H1 (cell line): ENCODE results near the gene DPM2. TPM values are rescaled to one million over a fixed set of nuclear protein-coding genes. Genes with fewer than 3 reads are reported as not detected.

Experiments
- CTCF ChIA-PET: fragments of 300-600 bp; sonication (Branson Sonifier 250); formaldehyde crosslinking; loops from one replicate; lab custom pipeline; 2021; ENCODE audit not compliant: partially characterized antibody; lab: Charles Lee
- POLR2A ChIA-PET: fragments of 300-600 bp; sonication (Branson Sonifier 250); formaldehyde crosslinking; loops from one replicate; lab custom pipeline; 2021; ENCODE audit warnings: inconsistent platforms; ENCODE audit not compliant: partially characterized antibody; lab: Charles Lee
- DNase-seq, 2 experiments: peaks; one replicate each; pipeline versions ENCODE4 v3.0.0 to v3.0.0-alpha.2; 2010 to 2022; ENCODE audit warnings: low spot score in 2 of 2, low read depth in 1 of 2, mixed read lengths in 1 of 2
- FAIRE-seq: peaks from 2 replicates; lab custom pipeline; 2011; peaks lifted over from hg19 to GRCh38; lab: Jason Lieb, UNC
- H2AFZ ChIP-seq: 2 replicates; pipeline ENCODE4 v1.8.1; 2012; ENCODE audit warnings: low read length, inconsistent platforms
- H2AK5ac ChIP-seq: 2 replicates; pipeline ENCODE4 v1.6.1; 2013; ENCODE audit warnings: low read depth, low read length
- H2BK120ac ChIP-seq: replicated peaks from 2 replicates; pipeline ENCODE3; 2013; ENCODE audit warnings: low read depth, low read length, inconsistent platforms
- H2BK12ac ChIP-seq: 2 replicates; pipeline ENCODE4 v1.6.1; 2013; ENCODE audit warnings: low read depth, low read length
- H2BK15ac ChIP-seq: 2 replicates; pipeline ENCODE4 v1.6.1; 2013; ENCODE audit warnings: low read length
- H2BK20ac ChIP-seq: 2 replicates; pipeline ENCODE4 v1.6.1; 2013; ENCODE audit warnings: low read length
- H2BK5ac ChIP-seq: 2 replicates; pipeline ENCODE4 v1.6.1; 2013; ENCODE audit warnings: low read depth, low read length
- H3K14ac ChIP-seq: 2 replicates; pipeline ENCODE4 v1.6.1; 2013; ENCODE audit warnings: inconsistent platforms; ENCODE audit not compliant: insufficient read length
- H3K18ac ChIP-seq: 2 replicates; pipeline ENCODE4 v1.6.1; 2013; ENCODE audit warnings: low read length; ENCODE audit errors: extremely low read depth
- H3K23ac ChIP-seq: 2 replicates; pipeline ENCODE4 v1.6.1; 2013; ENCODE audit warnings: inconsistent platforms; ENCODE audit not compliant: insufficient read length
- H3K23me2 ChIP-seq: 2 replicates; pipeline ENCODE4 v1.6.1; 2013; ENCODE audit warnings: low read depth, low read length
- H3K27ac ChIP-seq: 2 replicates; pipeline ENCODE4 v1.6.1; 2011; ENCODE audit warnings: low read depth, low read length, inconsistent platforms
- H3K27me3 ChIP-seq, 4 experiments: replicated peaks in 1 of 4; 1 replicate in 1 of 4; 2 replicates in 3 of 4; pipeline versions ENCODE4 v1.6.1 to v1.8.1; 2011 to 2013; ENCODE audit warnings: low read length in 3 of 4, mild to moderate bottlenecking in 3 of 4, inconsistent platforms in 2 of 4, mixed read lengths in 2 of 4, moderate library complexity in 1 of 4; ENCODE audit not compliant: control insufficient read depth in 3 of 4, insufficient read depth in 3 of 4; ENCODE audit errors: extremely low read depth in 1 of 4
- H3K36me3 ChIP-seq, 4 experiments: 2 replicates each; pipeline versions ENCODE4 v1.6.1 to v1.8.1; 2011 to 2013; ENCODE audit warnings: mild to moderate bottlenecking in 4 of 4, low read length in 3 of 4, moderate library complexity in 2 of 4, control low read depth in 1 of 4, inconsistent platforms in 1 of 4; ENCODE audit not compliant: insufficient read depth in 4 of 4, control insufficient read depth in 2 of 4
- H3K4ac ChIP-seq: replicated peaks from 2 replicates; pipeline ENCODE3; 2013; ENCODE audit warnings: low read length, low read depth, mixed read lengths, inconsistent platforms; ENCODE audit not compliant: insufficient read length
- H3K4me1 ChIP-seq, 4 experiments: replicated peaks in 1 of 4; 1 replicate in 1 of 4; 2 replicates in 3 of 4; pipeline versions ENCODE4 v1.6.1 to v1.8.1; 2011 to 2013; ENCODE audit warnings: low read length in 3 of 4, inconsistent platforms in 2 of 4, mixed read lengths in 1 of 4; ENCODE audit not compliant: insufficient read depth in 4 of 4, control insufficient read depth in 3 of 4
- H3K4me2 ChIP-seq, 2 experiments: 2 replicates each; pipeline versions ENCODE4 v1.6.1 to v1.8.1; 2011 to 2013; ENCODE audit warnings: low read depth in 2 of 2, low read length in 2 of 2, control low read depth in 1 of 2, inconsistent platforms in 1 of 2, mild to moderate bottlenecking in 1 of 2; ENCODE audit not compliant: insufficient read depth in 1 of 2
- H3K4me3 ChIP-seq, 4 experiments: fragments of 200-600, 300-600 bp in 1 of 4; sonication (generic), shearing (Covaris generic), sonication (Bioruptor Twin) in 1 of 4; 2 replicates each; pipeline versions ENCODE4 v1.5.1 to v1.8.1; 2011 to 2016; ENCODE audit warnings: low read length in 4 of 4, low read depth in 3 of 4, control low read depth in 2 of 4, inconsistent platforms in 2 of 4, mild to moderate bottlenecking in 2 of 4, mixed read lengths in 1 of 4, moderate library complexity in 1 of 4; ENCODE audit not compliant: insufficient read depth in 2 of 4; ENCODE audit errors: extremely low read depth in 1 of 4
- H3K56ac ChIP-seq: replicated peaks from 2 replicates; pipeline ENCODE3; 2013; ENCODE audit warnings: low read depth, mild to moderate bottlenecking, mixed read lengths, low read length, inconsistent platforms; ENCODE audit not compliant: insufficient read length
- H3K79me1 ChIP-seq: 2 replicates; pipeline ENCODE4 v1.6.1; 2013; ENCODE audit warnings: low read depth, low read length, control low read depth
- H3K79me2 ChIP-seq, 2 experiments: 2 replicates each; pipeline versions ENCODE4 v1.6.1 to v1.8.1; 2012 to 2013; ENCODE audit warnings: low read length in 2 of 2, mild to moderate bottlenecking in 2 of 2, inconsistent platforms in 1 of 2; ENCODE audit not compliant: insufficient read depth in 2 of 2, control insufficient read depth in 1 of 2
- H3K9ac ChIP-seq, 4 experiments: replicated peaks in 1 of 4; 1 replicate in 1 of 4; 2 replicates in 3 of 4; pipeline versions ENCODE4 v1.6.1 to v1.8.1; 2011 to 2013; ENCODE audit warnings: low read depth in 3 of 4, low read length in 3 of 4, control low read depth in 2 of 4, mild to moderate bottlenecking in 2 of 4, moderate library complexity in 2 of 4, inconsistent platforms in 1 of 4; ENCODE audit errors: extremely low read depth in 1 of 4
- H3K9me3 ChIP-seq, 2 experiments: 2 replicates each; pipeline versions ENCODE4 v1.6.1 to v1.8.1; 2012 to 2013; ENCODE audit warnings: mild to moderate bottlenecking in 2 of 2, moderate library complexity in 2 of 2, control low read depth in 1 of 2, inconsistent platforms in 1 of 2, low read depth in 1 of 2, low read length in 1 of 2, mixed read lengths in 1 of 2; ENCODE audit not compliant: insufficient read depth in 2 of 2
- H4K20me1 ChIP-seq, 2 experiments: replicated peaks in 1 of 2; 2 replicates each; pipeline versions ENCODE3 to v1.8.1; 2011 to 2013; ENCODE audit warnings: inconsistent platforms in 2 of 2, low read length in 2 of 2, mild to moderate bottlenecking in 1 of 2; ENCODE audit not compliant: insufficient read depth in 2 of 2, control insufficient read depth in 1 of 2
- H4K5ac ChIP-seq: 2 replicates; pipeline ENCODE4 v1.6.1; 2013; ENCODE audit warnings: low read length, low read depth, mixed read lengths, inconsistent platforms; ENCODE audit not compliant: insufficient read length
- H4K8ac ChIP-seq: 2 replicates; pipeline ENCODE4 v1.8.0; 2013; ENCODE audit warnings: mild to moderate bottlenecking, moderate library complexity, low read length, inconsistent platforms; ENCODE audit not compliant: insufficient read depth; ENCODE audit errors: extremely low read depth
- H4K91ac ChIP-seq: replicated peaks from 2 replicates; pipeline ENCODE3; 2013; ENCODE audit warnings: low read length, mixed read lengths, inconsistent platforms; ENCODE audit not compliant: insufficient read length
- ATF2 ChIP-seq: IDR thresholded peaks from 2 replicates; pipeline ENCODE4 v1.6.1; 2012; ENCODE audit warnings: low read length, inconsistent platforms
- BACH1 ChIP-seq: IDR thresholded peaks from 2 replicates; pipeline ENCODE4 v1.6.1; 2012; ENCODE audit warnings: low read length, improper control_type of control experiment
- EZH2 ChIP-seq: fragments of 200-600 bp; sonication (generic); IDR thresholded peaks from 2 replicates; pipeline ENCODE4 v1.7.1; 2012; ENCODE audit warnings: low read depth, mild to moderate bottlenecking, moderate library complexity, low read length, inconsistent platforms; ENCODE audit not compliant: severe bottlenecking
- RAD21 ChIP-seq, 2 experiments: IDR thresholded peaks in 1 of 2; conservative IDR thresholded peaks in 1 of 2; 2 replicates each; pipeline ENCODE4 v1.6.1; 2011; ENCODE audit warnings: low read depth in 2 of 2, low read length in 2 of 2, improper control_type of control experiment in 1 of 2, inconsistent platforms in 1 of 2, mild to moderate bottlenecking in 1 of 2, moderate library complexity in 1 of 2
- RNF2 ChIP-seq: fragments of 200-900, 300-1000 bp; sonication (generic); IDR thresholded peaks from 2 replicates; pipeline ENCODE4 v1.7.1; 2016; ENCODE audit warnings: borderline replicate concordance, low read depth, mild to moderate bottlenecking, antibody characterized with exemption, low read length; ENCODE audit not compliant: poor library complexity, severe bottlenecking; ENCODE audit errors: missing control alignments
- SUZ12 ChIP-seq: fragments of 200-600 bp; sonication (generic); IDR thresholded peaks from 2 replicates; pipeline ENCODE4 v1.6.1; 2012; ENCODE audit warnings: mild to moderate bottlenecking, inconsistent platforms, low read length, moderate library complexity, mixed read lengths
- WGBS, 2 experiments: shearing (Covaris generic) in 1 of 2; methylation state at CpG; one replicate each; pipeline versions ENCODE4 v1.1.6 to v1.1.7; 2013 to 2015; ENCODE audit warnings: low lambda C conversion rate in 2 of 2, mixed read lengths in 2 of 2, inconsistent platforms in 1 of 2, low coverage in 1 of 2, missing lambda C conversion rate in 1 of 2; ENCODE audit not compliant: insufficient replicate concordance in 2 of 2, insufficient coverage in 1 of 2, insufficient read length in 1 of 2; ENCODE audit errors: extremely low coverage in 1 of 2, missing lambda C conversion rate in 1 of 2; 5-methylcytosine and 5-hydroxymethylcytosine counted together
- polyA plus RNA-seq, 7 experiments: library from polyadenylated mRNA; depleted of rRNA in 3 of 7; stranded (reverse) in 5 of 7; unstranded in 2 of 7; fragments of >200 nt in 5 of 7; fragments of 200-250 nt in 2 of 7; gene quantifications; 1 replicate in 5 of 7; 2 replicates in 1 of 7; 4 replicates in 1 of 7; pipeline versions ENCODE4 v1.2.1 to v1.2.3, GENCODE V29; 2011 to 2013; ENCODE audit warnings: missing spikeins in 2 of 7, mixed read lengths in 2 of 7
- total RNA-seq: library from RNA; stranded (reverse); fragmentation: NEBNext Ultra II Directional; extraction: Animal tissue kit (Norgen Biotek cat#: 25700); gene quantifications from 2 replicates; pipeline ENCODE4 v1.2.1, GENCODE V29; 2021

Gene DPM2
- total and polyA plus RNA-seq, 2 of the 8 experiments (the other 6 are each of a cell fraction or from before 2014, with no cell fraction given): 45.4 to 95.4 TPM

GRCh38 chr9:127919253-127919815 is 18.3 kb downstream of the DPM2 start:
- TF ChIP-seq BACH1 (0 out of 2 replicates have a peak, but pooled peaks have one; percentile 33), RAD21 (IDR thresholded peaks at IDR 0.05 in 1 of 2, conservative IDR thresholded peaks at IDR 0.05 in 1 of 2; ENCODE audit: low read depth in 2 of 2, low read length in 2 of 2) (no peak), SUZ12 (no peak), EZH2 (no peak), RNF2 (no peak), ATF2 (no peak)
- Histone ChIP-seq H3K9me3 (no peaks in the 10 kb centered on the region), H4K20me1 (peaks cover 0 to 3% of the 10 kb centered on the region in 2 experiments), H2AFZ (no peak overlapping the region), H3K79me1 (no peaks in the 10 kb centered on the region), H3K23me2 (peaks cover 5% of the 10 kb centered on the region), H3K23ac (no peak overlapping the region), H2BK15ac (no peak overlapping the region), H2BK12ac (no peak overlapping the region), H2BK20ac (no peak overlapping the region), H3K4me3 (no peak overlapping the region), H3K79me2 (no peaks in the 10 kb centered on the region), H3K4ac (no peak overlapping the region), H2AK5ac (no peak overlapping the region), H2BK5ac (no peak overlapping the region), H4K91ac (no peak overlapping the region), H3K56ac (no peak overlapping the region), H3K18ac (no peak overlapping the region), H3K4me2 (no peak overlapping the region), H3K4me1 (peaks cover 4 to 8% (median 7%) of the 10 kb centered on the region in 4 experiments), H3K36me3 (no peaks in the 10 kb centered on the region), H2BK120ac (no peak overlapping the region), H3K9ac (no peak overlapping the region), H3K14ac (no peak overlapping the region), H4K8ac (peak overlapping the region; percentile 31; the same call in 1 of the 2 replicates), H4K5ac (no peak overlapping the region), H3K27ac (no peak overlapping the region), H3K27me3 (peaks cover 0 to 14% (median 10%) of the 10 kb centered on the region in 4 experiments; a peak in 5 of 7 replicates)
- DNase-seq (no peak), FAIRE-seq (no peak)
- ChIA-PET POLR2A (interaction anchor here (0.6 to 1.5 kb wide), 8 partner anchors 9 to 214 kb away, joined by 3 to 5 read pairs (median 3); no protein-coding TSS in a partner anchor), CTCF (interaction anchor here (0.7 to 6.7 kb wide), 19 partner anchors 9 to 1362 kb away, joined by 3 to 114 read pairs (median 4); partner anchors contain the start of gene TOR2A)
- WGBS, 2 experiments: 89% methylated on average over 8 of the region's 8 CpGs; no CpG with 5 or more reads in 1 of the 2 experiments
